HEK293T (cell line): Measurements from ENCODE around the gene NFATC1.

ENCODE experiments used
- CTCF ChIA-PET: fragments of 350-600 bp; formaldehyde crosslinking; extraction: SDS; loops from one replicate; lab custom pipeline; 2021; ENCODE audit warnings: antibody characterized with exemption, inconsistent platforms; lab: Yijun Ruan, JAX
- POLR2A ChIA-PET: fragments of 350-600 bp; formaldehyde crosslinking; extraction: SDS; loops from one replicate; lab custom pipeline; 2020; ENCODE audit warnings: antibody characterized with exemption, inconsistent platforms; lab: Yijun Ruan, JAX
- DNase-seq: peaks from one replicate; pipeline ENCODE4 v3.0.0; 2012; ENCODE audit warnings: mixed read lengths; ENCODE audit errors: extremely low spot score
- ARNT ChIP-seq: fragments of 450-650 bp; IDR thresholded peaks from 2 replicates; pipeline ENCODE4 v1.6.1; 2017; ENCODE audit warnings: mild to moderate bottlenecking
- BHLHE40 ChIP-seq: fragments of 450-650 bp; IDR thresholded peaks from 2 replicates; pipeline ENCODE4 v1.6.1; 2016; ENCODE audit warnings: mild to moderate bottlenecking, moderate library complexity, borderline replicate concordance
- CTBP1 ChIP-seq: fragments of 450-650 bp; IDR thresholded peaks from 2 replicates; pipeline ENCODE4 v1.6.1; 2016; ENCODE audit warnings: borderline replicate concordance
- ELF4 ChIP-seq: fragments of 450-650 bp; IDR thresholded peaks from 2 replicates; pipeline ENCODE4 v1.6.1; 2017; ENCODE audit warnings: antibody characterized with exemption
- FOXA1 ChIP-seq: fragments of 450-650 bp; IDR thresholded peaks from 2 replicates; pipeline ENCODE4 v1.6.1; 2016; ENCODE audit warnings: mild to moderate bottlenecking
- FOXK2 ChIP-seq: fragments of 450-650 bp; IDR thresholded peaks from 2 replicates; pipeline ENCODE4 v1.6.1; 2016; ENCODE audit warnings: mild to moderate bottlenecking
- FOXM1 ChIP-seq: fragments of 450-650 bp; IDR thresholded peaks from 2 replicates; pipeline ENCODE4 v1.6.1; 2017; ENCODE audit warnings: mild to moderate bottlenecking, borderline replicate concordance
- HDGF ChIP-seq: fragments of 450-650 bp; IDR thresholded peaks from 2 replicates; pipeline ENCODE4 v1.6.1; 2017; ENCODE audit warnings: antibody characterized with exemption, borderline replicate concordance
- L3MBTL2 ChIP-seq: fragments of 450-650 bp; conservative IDR thresholded peaks from 2 replicates; pipeline ENCODE4 v1.6.1; 2016; ENCODE audit warnings: mild to moderate bottlenecking
- LEF1 ChIP-seq: fragments of 450-650 bp; IDR thresholded peaks from 2 replicates; pipeline ENCODE4 v1.6.1; 2017; ENCODE audit warnings: mild to moderate bottlenecking, borderline replicate concordance
- NFRKB ChIP-seq: fragments of 450-650 bp; IDR thresholded peaks from 2 replicates; pipeline ENCODE4 v1.6.1; 2016; ENCODE audit warnings: mild to moderate bottlenecking, moderate library complexity
- SP1 ChIP-seq: fragments of 450-650 bp; IDR thresholded peaks from 2 replicates; pipeline ENCODE4 v1.6.1; 2017
- SUZ12 ChIP-seq: fragments of 450-650 bp; IDR thresholded peaks from 2 replicates; pipeline ENCODE4 v1.6.1; 2016; ENCODE audit warnings: mild to moderate bottlenecking
- TARDBP ChIP-seq: fragments of 450-650 bp; IDR thresholded peaks from 2 replicates; pipeline ENCODE4 v1.6.1; 2016
- ZNF384 ChIP-seq: fragments of 450-650 bp; IDR thresholded peaks from 2 replicates; pipeline ENCODE4 v1.6.1; 2016
- TF ChIP-seq, protein P1 (sequence below): fragments of 450-650 bp; IDR thresholded peaks from 2 replicates; pipeline ENCODE4 v1.6.1; 2016

NFATC1 gene

DNA sequence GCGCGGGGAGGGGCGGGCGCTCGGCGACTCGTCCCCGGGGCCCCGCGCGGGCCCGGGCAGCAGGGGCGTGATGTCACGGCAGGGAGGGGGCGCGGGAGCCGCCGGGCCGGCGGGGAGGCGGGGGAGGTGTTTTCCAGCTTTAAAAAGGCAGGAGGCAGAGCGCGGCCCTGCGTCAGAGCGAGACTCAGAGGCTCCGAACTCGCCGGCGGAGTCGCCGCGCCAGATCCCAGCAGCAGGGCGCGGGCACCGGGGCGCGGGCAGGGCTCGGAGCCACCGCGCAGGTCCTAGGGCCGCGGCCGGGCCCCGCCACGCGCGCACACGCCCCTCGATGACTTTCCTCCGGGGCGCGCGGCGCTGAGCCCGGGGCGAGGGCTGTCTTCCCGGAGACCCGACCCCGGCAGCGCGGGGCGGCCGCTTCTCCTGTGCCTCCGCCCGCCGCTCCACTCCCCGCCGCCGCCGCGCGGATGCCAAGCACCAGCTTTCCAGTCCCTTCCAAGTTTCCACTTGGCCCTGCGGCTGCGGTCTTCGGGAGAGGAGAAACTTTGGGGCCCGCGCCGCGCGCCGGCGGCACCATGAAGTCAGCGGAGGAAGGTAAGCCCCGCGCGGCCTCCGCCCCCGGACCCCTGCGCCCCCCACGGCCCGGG, at the start of gene NFATC1:
Gene NFATC1, plus strand, starts transcription at position 170 of the 644 bp plus-strand sequence. Its CDS starts 295 bp downstream, at position 465.
- no peak for TF ChIP-seq TARDBP
- TF ChIP-seq, protein P1, sequence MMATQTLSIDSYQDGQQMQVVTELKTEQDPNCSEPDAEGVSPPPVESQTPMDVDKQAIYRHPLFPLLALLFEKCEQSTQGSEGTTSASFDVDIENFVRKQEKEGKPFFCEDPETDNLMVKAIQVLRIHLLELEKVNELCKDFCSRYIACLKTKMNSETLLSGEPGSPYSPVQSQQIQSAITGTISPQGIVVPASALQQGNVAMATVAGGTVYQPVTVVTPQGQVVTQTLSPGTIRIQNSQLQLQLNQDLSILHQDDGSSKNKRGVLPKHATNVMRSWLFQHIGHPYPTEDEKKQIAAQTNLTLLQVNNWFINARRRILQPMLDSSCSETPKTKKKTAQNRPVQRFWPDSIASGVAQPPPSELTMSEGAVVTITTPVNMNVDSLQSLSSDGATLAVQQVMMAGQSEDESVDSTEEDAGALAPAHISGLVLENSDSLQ: no peak
- ChIA-PET POLR2A (no interaction called here), CTCF (interaction anchor here (1.1 kb wide), 1 partner anchor 17 kb away, joined by 3 read pairs; no protein-coding TSS in a partner anchor)
- DNase-seq: peak; percentile 64

DNA sequence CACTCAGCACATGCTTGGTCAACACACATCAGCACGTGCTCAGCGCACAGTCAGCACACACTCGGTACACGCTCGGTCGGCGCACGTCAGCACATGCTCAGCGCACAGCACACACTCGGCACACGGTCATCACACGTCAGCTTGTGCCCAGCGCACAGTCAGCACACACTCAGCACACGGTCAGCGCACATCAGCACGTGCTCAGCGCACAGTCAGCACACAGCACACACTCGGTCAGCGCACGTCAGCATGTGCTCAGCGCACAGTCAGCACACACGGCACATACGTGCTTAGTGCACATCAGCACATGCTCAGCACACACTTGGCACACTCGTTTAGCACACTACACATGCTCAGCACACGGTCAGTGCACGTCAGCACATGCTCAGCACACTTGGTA, 49.7 kb upstream of the NFATC1 start:
- CTCF ChIA-PET: no interaction called here
- no peak for DNase-seq
- POLR2A ChIA-PET: no interaction called here
- TF ChIP-seq FOXK2 (no peak), ELF4 (no peak), BHLHE40 (no peak), SP1 (no peak), ZNF384 (no peak), HDGF (no peak), TARDBP (no peak), FOXM1 (no peak), FOXA1 (no peak), SUZ12 (no peak), LEF1 (no peak), L3MBTL2 (no peak), ARNT (no peak), CTBP1 (no peak), NFRKB (no peak)
- TF ChIP-seq, protein P1: no peak

DNA sequence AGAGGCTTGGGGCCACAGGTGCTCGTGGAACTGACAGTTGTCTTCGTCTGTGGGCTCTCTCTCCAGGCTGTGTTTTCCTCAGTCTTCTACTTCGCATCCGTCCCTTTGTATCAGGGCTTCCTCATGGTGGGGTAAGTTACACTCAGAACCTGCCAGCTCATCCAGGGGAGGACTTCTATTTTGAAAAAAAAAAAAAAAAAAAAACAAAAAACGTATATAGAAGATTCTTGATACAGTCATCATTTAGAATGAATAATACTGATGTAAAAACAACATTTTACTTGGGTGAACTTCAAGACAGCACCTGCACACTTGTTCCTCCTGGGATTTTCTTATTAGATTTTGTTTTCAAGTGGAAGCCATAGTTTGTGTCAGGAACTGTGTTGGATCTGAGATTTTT, 47.7 kb upstream of the NFATC1 start:
- DNase-seq: no peak
- POLR2A ChIA-PET: no interaction called here
- CTCF ChIA-PET: no interaction called here
- TF ChIP-seq NFRKB: no peak
- no peak for TF ChIP-seq L3MBTL2
- TF ChIP-seq TARDBP: no peak
- no peak for TF ChIP-seq LEF1
- TF ChIP-seq CTBP1: no peak
- no peak for TF ChIP-seq HDGF
- no peak for TF ChIP-seq ELF4
- TF ChIP-seq SP1: no peak

DNA sequence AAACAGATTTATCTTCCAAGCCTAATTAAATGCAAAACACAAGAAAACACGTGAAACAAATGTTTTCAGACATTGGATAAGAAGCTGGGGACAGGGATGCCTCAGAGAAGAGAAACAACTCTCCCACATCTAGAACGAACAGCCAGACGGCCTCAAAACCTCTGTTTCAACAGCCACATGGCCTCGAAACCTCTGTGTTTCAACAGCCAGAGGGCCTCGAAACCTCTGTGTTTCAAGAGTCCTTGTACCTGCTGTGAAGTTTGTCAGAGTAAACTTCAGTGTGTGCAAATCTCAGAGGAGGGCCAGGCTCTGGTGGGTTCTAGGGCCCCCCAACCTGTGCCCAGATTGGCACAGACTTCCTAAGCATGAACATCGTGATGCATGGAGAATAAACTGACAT, 43.3 kb upstream of the NFATC1 start:
- TF ChIP-seq FOXM1 (no peak), SUZ12 (no peak), ELF4 (no peak)
- POLR2A ChIA-PET: no interaction called here
- DNase-seq: no peak
- CTCF ChIA-PET: no interaction called here

DNA sequence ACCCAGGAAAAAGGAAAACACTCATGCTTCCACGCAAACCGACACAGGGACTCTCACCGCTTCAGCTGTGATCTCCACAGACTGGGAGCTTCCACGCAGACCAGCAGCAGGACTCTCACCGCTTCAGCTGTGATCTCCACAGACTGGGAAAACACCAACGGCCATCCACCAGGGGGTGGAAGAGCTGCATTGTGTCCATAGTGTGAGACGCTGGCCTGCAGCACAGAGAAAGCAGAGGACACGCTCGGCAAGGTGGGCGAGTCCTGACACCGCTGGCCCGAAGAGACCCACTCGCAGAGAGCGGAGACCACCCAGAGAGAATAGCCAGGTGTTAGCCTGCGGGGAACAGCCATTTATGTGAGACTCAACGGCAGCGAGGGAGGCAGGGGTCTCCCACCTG, 42.5 kb upstream of the NFATC1 start:
- no peak for TF ChIP-seq TARDBP
- TF ChIP-seq ZNF384: no peak
- TF ChIP-seq HDGF: no peak
- no peak for TF ChIP-seq L3MBTL2
- TF ChIP-seq FOXA1: no peak
- no peak for TF ChIP-seq NFRKB
- TF ChIP-seq, protein P1: no peak
- TF ChIP-seq CTBP1: no peak
- no peak for TF ChIP-seq ELF4
- TF ChIP-seq FOXM1: no peak
- TF ChIP-seq FOXK2: no peak
- DNase-seq: peak; percentile 18
- CTCF ChIA-PET: no interaction called here
- POLR2A ChIA-PET: no interaction called here

DNA sequence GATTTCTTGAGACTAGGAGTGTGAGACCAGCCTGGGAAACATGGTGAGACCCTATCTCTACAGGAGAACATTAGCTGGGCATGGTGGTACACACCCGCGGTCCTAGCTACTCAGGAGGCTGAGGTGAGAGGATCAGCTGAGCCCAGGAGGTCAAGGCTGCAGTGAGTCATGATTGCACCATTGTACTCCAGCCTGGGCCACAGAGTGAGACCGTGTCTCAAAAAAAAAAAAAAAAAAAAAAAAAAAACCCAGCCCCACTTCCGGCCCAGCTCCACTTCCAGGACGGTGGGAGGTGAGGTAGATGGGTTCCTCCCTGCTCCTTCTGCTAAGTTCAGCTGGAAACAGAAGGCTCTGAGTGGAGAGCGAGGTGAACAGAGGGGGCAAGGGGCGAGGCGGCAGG, 41.4 kb upstream of the NFATC1 start:
- no peak for DNase-seq
- CTCF ChIA-PET: no interaction called here
- POLR2A ChIA-PET: no interaction called here
- TF ChIP-seq TARDBP (no peak), FOXM1 (no peak), SUZ12 (no peak), BHLHE40 (no peak), ELF4 (no peak), ARNT (no peak), FOXK2 (no peak)
- TF ChIP-seq, protein P1: no peak
